AG10803 (cell line): ENCODE measurements around the gene MTTP.

Experiments
- DNase-seq: peaks from one replicate; pipeline ENCODE4 v3.0.0; 2010; ENCODE audit warnings: low read depth
- H3K4me3 ChIP-seq: 2 replicates; pipeline ENCODE4 v1.5.1; 2011; ENCODE audit warnings: mild to moderate bottlenecking, low read length, control low read depth
- TF ChIP-seq, protein P1 (sequence below): conservative IDR thresholded peaks from 2 replicates; pipeline ENCODE4 v1.5.1; 2011; ENCODE audit warnings: mild to moderate bottlenecking, low read length, control low read depth, inconsistent platforms

Gene MTTP

GRCh38 chr4:99573735-99574368 is 772 bp upstream of the MTTP start:
- H3K4me3 ChIP-seq, result no peak overlapping the region
- TF ChIP-seq, protein P1, sequence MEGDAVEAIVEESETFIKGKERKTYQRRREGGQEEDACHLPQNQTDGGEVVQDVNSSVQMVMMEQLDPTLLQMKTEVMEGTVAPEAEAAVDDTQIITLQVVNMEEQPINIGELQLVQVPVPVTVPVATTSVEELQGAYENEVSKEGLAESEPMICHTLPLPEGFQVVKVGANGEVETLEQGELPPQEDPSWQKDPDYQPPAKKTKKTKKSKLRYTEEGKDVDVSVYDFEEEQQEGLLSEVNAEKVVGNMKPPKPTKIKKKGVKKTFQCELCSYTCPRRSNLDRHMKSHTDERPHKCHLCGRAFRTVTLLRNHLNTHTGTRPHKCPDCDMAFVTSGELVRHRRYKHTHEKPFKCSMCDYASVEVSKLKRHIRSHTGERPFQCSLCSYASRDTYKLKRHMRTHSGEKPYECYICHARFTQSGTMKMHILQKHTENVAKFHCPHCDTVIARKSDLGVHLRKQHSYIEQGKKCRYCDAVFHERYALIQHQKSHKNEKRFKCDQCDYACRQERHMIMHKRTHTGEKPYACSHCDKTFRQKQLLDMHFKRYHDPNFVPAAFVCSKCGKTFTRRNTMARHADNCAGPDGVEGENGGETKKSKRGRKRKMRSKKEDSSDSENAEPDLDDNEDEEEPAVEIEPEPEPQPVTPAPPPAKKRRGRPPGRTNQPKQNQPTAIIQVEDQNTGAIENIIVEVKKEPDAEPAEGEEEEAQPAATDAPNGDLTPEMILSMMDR, result no peak
- no peak for DNase-seq

GRCh38 chr4:99578714-99579113 is 4.1 kb downstream of the MTTP start:
- no peak for DNase-seq
- TF ChIP-seq, protein P1, result no peak
- no peak overlapping the region for H3K4me3 ChIP-seq

DNA sequence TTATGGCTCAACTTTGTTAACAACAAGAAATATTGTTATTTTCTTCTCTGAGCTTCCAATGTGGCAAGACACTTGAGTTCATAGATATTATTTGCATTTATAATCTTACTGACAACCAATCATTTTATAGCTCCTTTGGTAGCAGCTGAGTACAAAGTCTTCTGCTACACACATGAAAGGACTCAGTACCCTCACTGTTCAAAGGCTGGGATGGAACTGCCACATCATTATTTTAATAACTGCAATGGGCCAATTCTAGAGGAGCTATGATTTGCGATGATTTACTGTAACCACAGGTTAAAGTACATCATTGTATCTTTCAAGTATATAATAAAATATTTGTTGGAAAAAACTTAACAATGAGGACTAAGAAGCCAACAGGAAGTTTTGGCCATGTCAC is 10.9 kb downstream of the MTTP start:
- TF ChIP-seq, protein P1, result no peak
- H3K4me3 ChIP-seq, result no peak overlapping the region
- no peak for DNase-seq

GRCh38 chr4:99586322-99586721 is 11.7 kb downstream of the MTTP start:
- TF ChIP-seq, protein P1, result no peak
- DNase-seq, result no peak
- no peak overlapping the region for H3K4me3 ChIP-seq

DNA sequence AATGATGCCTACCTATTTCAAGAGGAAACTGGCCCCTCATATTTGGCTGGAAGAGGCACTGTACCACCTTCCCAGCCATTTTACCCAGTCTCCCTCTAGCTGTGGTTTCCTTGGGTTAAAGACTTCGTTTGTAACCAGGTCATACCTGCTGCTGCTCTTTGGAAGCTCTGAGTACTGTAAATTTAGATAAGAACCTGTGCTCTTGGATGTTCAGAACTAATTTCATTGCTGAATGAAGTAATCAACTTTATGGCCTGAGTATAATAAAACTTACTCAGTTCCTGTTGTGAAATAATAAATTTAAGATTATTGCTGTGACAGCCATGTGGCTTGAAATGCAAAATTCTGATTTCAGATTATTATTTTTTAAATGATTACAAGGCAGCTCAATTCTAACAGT is 12.2 kb downstream of the MTTP start:
- DNase-seq, result no peak
- TF ChIP-seq, protein P1, result no peak
- H3K4me3 ChIP-seq, result no peak overlapping the region

GRCh38 chr4:99587309-99587708 is 12.7 kb downstream of the MTTP start:
- no peak for DNase-seq
- TF ChIP-seq, protein P1, result no peak
- no peak overlapping the region for H3K4me3 ChIP-seq

DNA sequence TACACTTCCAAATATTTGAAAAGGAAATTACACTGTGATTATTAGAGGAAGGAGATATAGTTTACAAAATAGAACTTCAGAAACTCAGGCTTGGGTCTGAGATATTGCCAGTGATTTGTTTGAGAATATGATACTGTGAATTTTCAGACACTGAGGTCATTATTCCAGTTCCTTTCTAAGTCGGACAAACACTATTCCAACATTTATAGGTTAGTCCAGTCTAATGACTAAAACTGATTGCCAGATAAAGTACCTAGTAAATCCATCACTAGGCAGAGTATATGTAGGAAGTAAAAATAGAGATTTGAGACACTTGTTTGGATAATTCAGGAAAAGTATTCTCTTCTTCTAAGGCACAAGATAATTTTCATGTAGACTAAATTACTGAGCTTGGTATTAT is 13.2 kb downstream of the MTTP start:
- TF ChIP-seq, protein P1, result no peak
- H3K4me3 ChIP-seq, result no peak overlapping the region
- no peak for DNase-seq
